Left colon (tissue), 2 donors: ENCODE results near the gene GLUD1. TPM values are rescaled to one million over a fixed set of nuclear protein-coding genes. Genes with fewer than 3 reads are reported as not detected.
"Not testable (repeated sequence)": the region's sequence is repeated elsewhere in the genome, so short reads cannot be mapped to it uniquely, and the experiment has no call there.

Source experiments
- ATAC-seq: fragments of 200-7000 bp; cut with Tn5 transposase; one replicate; pipeline ENCODE4 v1.9.1; 2020; ENCODE audit warnings: mild to moderate bottlenecking, moderate library complexity
- DNase-seq, 2 donors: peaks; one replicate each; pipeline ENCODE4 v3.0.0-alpha.2; 2020
- intact Hi-C, 2 donors: fragments of 100-400 bp; cut with DNase I in 1 of 2; cut with micrococcal nuclease in 1 of 2; formaldehyde crosslinking; loops; one replicate each; pipeline versions ENCODE4 v1.11.2 to v1.14.0; 2022; cut with DNase I, micrococcal nuclease
- total RNA-seq, 2 donors: library from RNA; stranded (reverse); fragmentation: NEBNext Ultra II Directional; extraction: Animal tissue kit (Norgen Biotek cat#: 25700); gene quantifications; one replicate each; pipeline ENCODE4 v1.2.1, GENCODE V29; 2021
- donor health status: DM: no; HTN: no; CAD: no.
- donor health status: DM: yes; HTN: yes; CAD: no.

GLUD1 gene
- total RNA-seq, 2 donors from 2014 or later: 128 to 185 TPM

DNA sequence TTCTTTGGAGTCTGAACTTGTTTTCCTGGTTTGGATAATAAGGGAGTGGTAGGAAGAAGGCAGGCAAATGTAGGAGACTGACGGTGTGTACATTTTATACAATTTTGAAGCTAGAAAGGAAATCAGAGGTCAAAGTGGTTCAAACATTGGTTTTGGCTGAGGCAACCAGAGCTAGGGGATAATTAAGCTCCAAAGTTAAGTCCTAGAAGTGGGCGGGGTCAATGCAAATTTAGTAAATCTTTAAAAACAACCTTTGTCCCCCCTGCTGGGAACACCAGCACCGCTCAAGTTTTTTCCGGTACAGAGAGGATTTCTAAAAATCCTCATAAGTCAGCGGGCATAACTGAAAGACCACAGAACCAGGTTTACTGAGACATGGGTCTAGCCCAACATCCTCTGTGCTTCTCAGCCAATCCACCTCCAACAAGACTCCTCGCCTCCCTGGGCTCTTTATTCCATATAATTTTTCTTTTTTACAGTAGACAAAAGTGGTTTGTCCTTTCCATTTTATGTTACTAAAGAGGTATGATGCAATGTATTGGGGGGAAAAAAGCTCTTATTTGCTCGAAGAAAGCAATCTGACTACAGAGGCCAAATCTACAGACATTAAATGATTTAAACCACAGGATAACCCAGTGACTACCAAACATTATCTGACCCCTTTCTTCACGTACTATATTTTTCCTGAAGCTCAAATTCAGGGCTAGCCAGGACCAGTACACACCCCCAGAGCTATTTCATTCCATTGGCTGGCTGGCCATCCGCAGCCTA, 1.6 kb downstream of the GLUD1 start:
- intact Hi-C loops: no loop called here
- DNase-seq: peak; percentile 38 to 41
- ATAC-seq: peak; percentile 45

- DNase-seq (no peak), ATAC-seq (no peak)
- intact Hi-C loops: no loop called here
These were observed 2.2 kb downstream of the GLUD1 start for GRCh38 chr10:87092376-87092860.

DNA sequence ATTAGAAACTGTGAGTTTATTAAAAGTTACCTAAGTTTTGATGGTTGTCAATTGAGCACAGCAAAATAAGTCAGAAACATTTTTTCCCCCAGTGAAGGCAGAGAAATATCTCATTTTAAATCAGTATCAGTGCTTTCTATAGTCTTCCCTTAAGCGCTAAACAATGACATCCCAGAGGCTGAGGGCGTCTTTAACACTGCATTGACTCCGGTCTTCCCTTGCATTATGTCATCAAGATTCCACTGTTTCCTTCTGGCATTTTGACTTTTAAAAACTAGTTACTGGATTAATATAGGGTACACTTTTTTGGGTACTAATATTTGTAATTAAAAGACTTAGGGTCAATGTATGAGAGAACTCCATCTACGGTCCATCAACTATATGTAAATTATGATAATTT, 3.9 kb downstream of the GLUD1 start:
- ATAC-seq: no peak
- intact Hi-C loops: no loop called here
- DNase-seq: no peak

DNA sequence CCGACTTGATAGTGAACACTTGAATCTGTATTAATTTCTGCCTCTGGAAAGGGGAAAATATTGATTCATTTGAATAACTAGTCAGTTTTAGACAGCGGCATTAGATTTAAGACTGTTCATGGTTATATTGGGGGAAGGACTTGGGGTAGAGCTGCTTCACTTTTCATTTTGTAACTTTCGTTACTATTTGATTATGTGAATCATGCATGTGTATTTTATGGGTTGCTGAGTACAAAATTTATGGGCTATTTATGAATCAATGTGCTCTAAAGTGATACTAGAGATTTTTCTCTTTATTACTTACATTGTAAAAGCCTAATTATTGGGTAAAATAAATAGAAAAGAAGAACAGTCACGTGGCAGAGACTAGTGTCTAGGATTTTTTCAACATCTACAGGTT, 4.9 kb downstream of the GLUD1 start:
- ATAC-seq: no peak
- intact Hi-C loops: loop anchor here in 1 of 2 donors (10.0 kb wide), 1 partner anchor 115 kb away; no protein-coding TSS in a partner anchor
- DNase-seq: no peak

GRCh38 chr10:87085537-87085936, 9.1 kb downstream of the GLUD1 start:
- no peak for DNase-seq
- intact Hi-C loops: loop anchor here in 1 of 2 donors (10.0 kb wide), 1 partner anchor 111 kb away; no protein-coding TSS in a partner anchor
- ATAC-seq: no peak

GRCh38 chr10:87084291-87084782, 10.3 kb downstream of the GLUD1 start:
- ATAC-seq, DNase-seq: not testable (repeated sequence)
- intact Hi-C loops: loop anchor here in 1 of 2 donors (10.0 kb wide), 1 partner anchor 110 kb away; no protein-coding TSS in a partner anchor

- not testable (repeated sequence) for DNase-seq, ATAC-seq
- intact Hi-C loops: loop anchor here in 1 of 2 donors (10.0 kb wide), 1 partner anchor 109 kb away; no protein-coding TSS in a partner anchor
These were observed 10.9 kb downstream of the GLUD1 start for GRCh38 chr10:87083576-87084290.

DNA sequence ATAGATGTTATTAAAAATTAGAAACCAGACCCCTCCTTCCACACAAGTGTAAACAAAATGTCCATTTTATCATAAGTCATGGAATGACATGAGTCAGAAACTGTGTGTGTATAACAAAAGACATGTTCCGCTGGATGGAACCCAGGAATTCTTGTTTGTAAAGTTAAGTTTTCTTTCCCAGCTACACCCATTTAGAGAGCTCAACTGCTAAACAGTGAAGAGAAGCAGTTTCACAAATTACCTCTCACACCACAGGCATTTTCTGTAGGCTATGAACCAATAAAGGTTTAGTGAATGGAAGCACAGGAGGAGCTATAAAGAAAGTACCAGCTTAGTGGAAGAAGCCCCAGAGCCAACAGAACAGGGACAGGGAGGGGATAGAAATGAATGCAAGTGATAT, 12.4 kb downstream of the GLUD1 start:
- intact Hi-C loops: loop anchor here in 1 of 2 donors (10.0 kb wide), 1 partner anchor 107 kb away; no protein-coding TSS in a partner anchor

DNA sequence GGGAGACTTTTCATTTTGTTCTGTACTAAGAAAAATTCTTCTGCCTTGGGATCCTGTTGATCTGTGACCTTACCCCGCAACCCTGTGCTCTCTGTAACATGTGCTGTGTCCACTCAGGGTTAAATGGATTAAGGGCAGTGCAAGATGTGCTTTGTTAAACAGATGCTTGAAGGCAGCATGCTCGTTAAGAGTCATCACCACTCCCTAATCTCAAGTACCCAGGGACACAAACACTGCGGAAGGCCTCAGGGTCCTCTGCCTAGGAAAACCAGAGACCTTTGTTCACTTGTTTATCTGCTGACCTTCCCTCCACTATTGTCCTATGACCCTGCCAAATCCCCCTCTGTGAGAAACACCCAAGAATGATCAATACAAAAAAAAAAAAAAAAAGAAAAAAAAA, 13.1 kb downstream of the GLUD1 start:
- intact Hi-C loops: loop anchor here in 1 of 2 donors (10.0 kb wide), 1 partner anchor 107 kb away; no protein-coding TSS in a partner anchor
- not testable (repeated sequence) for DNase-seq, ATAC-seq

More for the DNA sequence above, 12.4 kb downstream of the GLUD1 start:
- ATAC-seq, DNase-seq: not testable (repeated sequence)

GRCh38 chr10:87080621-87081020, 14.0 kb downstream of the GLUD1 start:
- not testable (repeated sequence) for ATAC-seq, DNase-seq
- intact Hi-C loops: loop anchor here in 1 of 2 donors (10.0 kb wide), 1 partner anchor 106 kb away; no protein-coding TSS in a partner anchor

- ATAC-seq (no peak), DNase-seq (no peak)
- intact Hi-C loops: no loop called here
These were observed 15.4 kb downstream of the GLUD1 start for GRCh38 chr10:87079106-87079836.

- intact Hi-C loops, ATAC-seq, DNase-seq: not testable (repeated sequence)
These were observed 18.2 kb downstream of the GLUD1 start for GRCh38 chr10:87076421-87076820.

DNA sequence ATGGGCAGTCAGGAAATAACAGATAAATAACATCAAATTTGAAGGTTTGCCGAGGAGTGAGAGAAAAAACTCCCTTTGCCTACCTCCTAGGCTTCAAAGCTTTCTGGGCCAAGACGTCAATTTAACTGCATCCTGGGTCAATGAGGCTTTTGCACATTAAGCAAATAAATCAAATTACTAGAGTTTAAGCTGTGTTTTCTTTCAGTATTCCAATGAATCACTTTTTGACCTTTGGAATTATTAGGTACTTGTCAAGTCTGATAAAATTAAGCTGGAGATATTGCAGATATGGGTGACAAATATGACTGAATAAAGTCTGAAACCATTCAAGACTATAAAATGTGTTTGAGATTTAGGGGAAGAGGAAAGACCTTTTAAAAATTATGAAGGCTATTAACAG, 22.2 kb downstream of the GLUD1 start:
- DNase-seq (no peak), ATAC-seq (no peak)
- intact Hi-C loops: no loop called here

- intact Hi-C loops: no loop called here
- ATAC-seq: no peak
These were observed 26.4 kb downstream of the GLUD1 start for GRCh38 chr10:87068281-87068680.

DNA sequence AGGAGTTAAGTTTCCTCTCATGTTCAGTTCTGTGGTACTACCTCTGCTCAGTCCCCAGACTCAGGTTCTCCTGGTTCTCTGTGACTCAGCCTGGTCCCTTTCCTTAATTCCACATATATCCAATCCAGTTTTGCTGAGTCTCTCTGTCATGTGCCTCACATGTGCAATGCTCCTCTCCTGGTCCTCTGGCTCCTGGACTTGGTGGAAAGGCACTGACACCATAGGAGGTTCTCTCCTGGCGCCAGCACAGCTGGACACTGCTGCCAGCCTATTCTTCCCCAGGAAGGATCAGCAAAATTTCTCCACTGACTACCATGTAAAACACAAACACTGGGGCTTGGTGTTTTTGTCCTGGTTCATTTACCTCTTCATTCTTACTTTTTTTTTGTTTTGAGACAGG, 27.8 kb downstream of the GLUD1 start:
- ATAC-seq (no peak), DNase-seq (no peak)
- intact Hi-C loops: no loop called here

More at GRCh38 chr10:87068281-87068680, 26.4 kb downstream of the GLUD1 start:
- no peak for DNase-seq

- ATAC-seq (no peak), DNase-seq (no peak)
- intact Hi-C loops: no loop called here
These were observed 28.5 kb downstream of the GLUD1 start for GRCh38 chr10:87066178-87066577.

DNA sequence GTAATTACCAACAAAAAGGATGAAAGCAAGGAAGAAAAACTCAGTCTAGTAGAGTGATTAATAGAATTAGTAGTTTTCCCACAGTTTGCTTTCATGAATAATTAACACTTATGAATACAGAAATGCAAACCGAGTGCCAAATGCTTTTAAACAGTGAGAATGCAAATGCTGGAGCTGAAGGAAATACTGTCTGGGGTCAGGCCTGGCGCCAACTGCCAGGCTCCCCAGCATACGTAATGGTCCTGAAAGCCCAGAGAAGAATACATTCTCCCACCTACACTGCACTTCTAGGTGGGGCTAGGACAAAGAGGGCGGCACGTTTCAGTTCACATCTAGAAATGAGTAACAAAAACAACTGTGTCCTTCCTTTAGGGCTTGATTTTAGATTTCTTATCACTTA, 30.0 kb downstream of the GLUD1 start:
- intact Hi-C loops: no loop called here
- ATAC-seq: no peak
- no peak for DNase-seq

DNA sequence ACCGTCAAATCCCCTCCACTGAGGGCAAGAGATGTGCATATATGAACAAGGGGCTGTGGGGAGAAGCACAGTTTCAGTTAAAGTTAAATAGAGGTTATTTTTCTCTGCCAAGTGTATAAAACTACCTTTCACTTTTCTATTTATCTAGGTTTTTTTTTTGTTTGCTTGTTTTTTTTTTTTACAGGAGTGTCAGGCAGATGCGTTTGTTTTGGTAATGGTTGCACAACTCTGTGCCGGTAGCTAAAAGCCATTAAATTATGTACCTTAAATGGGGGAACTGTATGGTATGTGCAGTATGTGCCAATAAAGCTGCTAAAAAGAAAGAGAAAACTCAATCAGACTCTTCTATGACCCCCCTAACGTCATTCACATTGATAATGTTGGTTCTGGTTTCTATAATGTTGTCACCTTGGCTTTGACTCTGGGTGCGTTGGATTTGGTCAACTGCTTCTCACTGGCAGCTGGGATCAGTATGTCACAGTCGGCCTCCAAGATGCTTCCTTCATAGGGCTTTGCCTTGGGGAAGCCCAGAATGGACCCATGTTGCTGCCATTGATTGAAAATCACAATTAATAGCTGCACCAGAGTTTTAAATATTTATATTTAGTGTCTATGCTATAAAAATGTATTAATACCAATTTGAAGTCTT, 34.2 kb downstream of the GLUD1 start:
- intact Hi-C loops: no loop called here
- no peak for ATAC-seq
- no peak for DNase-seq
